GM12864 (cell line): ENCODE measurements around the gene ARL8B.

Source experiments
- DNase-seq: peaks from one replicate; pipeline ENCODE4 v3.0.0-alpha.2; 2011; ENCODE audit warnings: low read depth
- H3K4me3 ChIP-seq: 2 replicates; pipeline ENCODE4 v1.5.1; 2011; ENCODE audit warnings: mild to moderate bottlenecking, low read depth, low read length, control low read depth
- CTCF ChIP-seq: IDR thresholded peaks from 2 replicates; pipeline ENCODE4 v1.5.1; 2011; ENCODE audit warnings: low read depth, mild to moderate bottlenecking, moderate library complexity, low read length, control low read depth, inconsistent platforms; ENCODE audit errors: missing control alignments

ARL8B gene

GRCh38 chr3:5191555-5192304 is 69.6 kb downstream of the ARL8B start:
- H3K4me3 ChIP-seq, result peak overlapping the region; percentile 84; the same call in 1 of the 2 replicates
- DNase-seq, result no peak
- no peak for TF ChIP-seq CTCF

- H3K4me3 ChIP-seq, result peak overlapping the region; percentile 84; the same call in 1 of the 2 replicates
- no peak for TF ChIP-seq CTCF
- DNase-seq, result no peak
Observed at GRCh38 chr3:5192571-5193365, 70.7 kb downstream of the ARL8B start.

GRCh38 chr3:5194341-5194740 is 72.2 kb downstream of the ARL8B start:
- no peak overlapping the region; the same call in 1 of the 2 replicates for H3K4me3 ChIP-seq
- no peak for DNase-seq
- TF ChIP-seq CTCF, result no peak

- no peak overlapping the region for H3K4me3 ChIP-seq
- TF ChIP-seq CTCF, result no peak
- no peak for DNase-seq
Observed at GRCh38 chr3:5194801-5195509, 72.9 kb downstream of the ARL8B start.

- DNase-seq, result no peak
- H3K4me3 ChIP-seq, result no peak overlapping the region
Observed at GRCh38 chr3:5195605-5196004, 73.5 kb downstream of the ARL8B start.

GRCh38 chr3:5197022-5197421 is 74.9 kb downstream of the ARL8B start:
- H3K4me3 ChIP-seq, result peak overlapping the region; percentile 10; the same call in 1 of the 2 replicates
- no peak for DNase-seq
- no peak for TF ChIP-seq CTCF

More at GRCh38 chr3:5195605-5196004, 73.5 kb downstream of the ARL8B start:
- TF ChIP-seq CTCF, result no peak
